Esophagus squamous epithelium (tissue), 5 donors: ENCODE results near the gene SFXN1. TPM values are rescaled to one million over a fixed set of nuclear protein-coding genes. Genes with fewer than 3 reads are reported as not detected.

ENCODE experiments used
- DNase-seq: peaks from one replicate; lab custom pipeline; 2025; lab: John Stamatoyannopoulos, UW
- H3K27ac ChIP-seq, 4 donors: fragments of 200-600 bp; sonication (generic); one replicate each; pipeline ENCODE4 v1.5.1; 2016 to 2019; ENCODE audit warnings: mild to moderate bottlenecking in 1 of 4
- H3K27me3 ChIP-seq, 4 donors: fragments of 200-600 bp; sonication (generic); 1 replicate in 3 of 4; 2 replicates in 1 of 4; pipeline versions ENCODE4 v1.5.1 to v1.6.0; 2017 to 2021; ENCODE audit warnings: antibody characterized with exemption in 1 of 4
- H3K36me3 ChIP-seq, 3 donors: fragments of 200-600 bp; sonication (generic); one replicate each; pipeline ENCODE4 v1.5.1; 2016 to 2019
- H3K4me1 ChIP-seq, 3 donors: fragments of 200-600 bp; sonication (generic); one replicate each; pipeline ENCODE4 v1.5.1; 2017 to 2019
- H3K4me3 ChIP-seq, 4 donors: fragments of 200-600 bp; sonication (generic); 1 replicate in 3 of 4; 2 replicates in 1 of 4; pipeline ENCODE4 v1.5.1; 2016 to 2019; ENCODE audit warnings: mild to moderate bottlenecking in 2 of 4, moderate library complexity in 1 of 4
- H3K9me3 ChIP-seq, 3 donors: fragments of 200-600 bp; sonication (generic); one replicate each; pipeline ENCODE4 v1.5.1; 2016 to 2019
- POLR2A ChIP-seq, 4 donors: fragments of 450-650 bp; IDR thresholded peaks; one replicate each; pipeline ENCODE4 v1.6.1; 2017; ENCODE audit warnings: antibody characterized with exemption in 4 of 4, mild to moderate bottlenecking in 4 of 4, moderate library complexity in 3 of 4
- WGBS, 2 donors: methylation state at CpG; one replicate each; pipeline ENCODE4 v1.1.5; 2018; 5-methylcytosine and 5-hydroxymethylcytosine counted together
- intact Hi-C: fragments of 100-400 bp; cut with DNase I; formaldehyde crosslinking; loops from one replicate; pipeline ENCODE4 v1.15.0; 2022
- total RNA-seq, 4 donors: library from RNA; depleted of rRNA; stranded (reverse); fragments of >200 nt; gene quantifications; one replicate each; pipeline ENCODE4 v1.1.0, GENCODE V29; 2016
- TF ChIP-seq, protein P1 (sequence below), 6 experiments: fragments of 450-650 bp in 4 of 6; fragments of 200-600 bp in 2 of 6; sonication (generic) in 2 of 6; IDR thresholded peaks; one replicate each; pipeline ENCODE4 v1.5.1; 2016 to 2019; ENCODE audit warnings: antibody characterized with exemption in 6 of 6, mild to moderate bottlenecking in 4 of 6, moderate library complexity in 4 of 6
- donor health status: DM: yes; HTN: yes; CAD: no.

SFXN1 gene
- total RNA-seq, 4 donors from 2014 or later = 39.6 to 81.7 (median 51.9) TPM

- TF ChIP-seq POLR2A (IDR thresholded peaks at IDR 0.05) = no peak
- H3K36me3 ChIP-seq = no peaks in the 10 kb centered on the region
- H3K9me3 ChIP-seq = no peaks in the 10 kb centered on the region
- H3K4me3 ChIP-seq = no peak overlapping the region
- peaks cover 0 to 78% (median 0%) of the 10 kb centered on the region in 4 donors for H3K27me3 ChIP-seq
- H3K4me1 ChIP-seq = no peaks in the 10 kb centered on the region
- H3K27ac ChIP-seq = no peak overlapping the region
- intact Hi-C loops = no loop called here
- WGBS, 2 donors = 73 to 76% methylated on average over 4 of the region's 4 CpGs
- DNase-seq = no peak
Measured at GRCh38 chr5:175550055-175550805, 71.9 kb downstream of the SFXN1 start.

DNA sequence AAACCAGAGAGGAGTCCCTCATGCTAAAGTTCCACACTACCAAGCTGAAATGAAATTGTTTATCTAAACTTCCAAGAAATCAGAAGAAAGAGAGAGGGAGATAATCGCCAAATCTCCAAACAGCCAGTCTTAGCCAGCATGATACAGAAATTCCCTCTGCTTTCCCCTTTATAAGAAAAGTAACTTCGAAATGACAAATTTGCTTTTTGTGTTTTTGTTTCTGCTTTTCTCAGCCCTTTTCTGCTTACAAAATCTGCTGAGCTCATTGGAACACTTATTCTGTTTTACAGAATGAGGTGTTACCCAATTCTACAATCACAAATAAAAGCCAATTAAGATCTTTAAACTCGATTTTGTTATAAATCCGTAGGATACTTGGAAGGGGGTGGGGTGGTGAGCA, 72.9 kb downstream of the SFXN1 start:
- no peak overlapping the region for H3K4me3 ChIP-seq
- TF ChIP-seq, protein P1, sequence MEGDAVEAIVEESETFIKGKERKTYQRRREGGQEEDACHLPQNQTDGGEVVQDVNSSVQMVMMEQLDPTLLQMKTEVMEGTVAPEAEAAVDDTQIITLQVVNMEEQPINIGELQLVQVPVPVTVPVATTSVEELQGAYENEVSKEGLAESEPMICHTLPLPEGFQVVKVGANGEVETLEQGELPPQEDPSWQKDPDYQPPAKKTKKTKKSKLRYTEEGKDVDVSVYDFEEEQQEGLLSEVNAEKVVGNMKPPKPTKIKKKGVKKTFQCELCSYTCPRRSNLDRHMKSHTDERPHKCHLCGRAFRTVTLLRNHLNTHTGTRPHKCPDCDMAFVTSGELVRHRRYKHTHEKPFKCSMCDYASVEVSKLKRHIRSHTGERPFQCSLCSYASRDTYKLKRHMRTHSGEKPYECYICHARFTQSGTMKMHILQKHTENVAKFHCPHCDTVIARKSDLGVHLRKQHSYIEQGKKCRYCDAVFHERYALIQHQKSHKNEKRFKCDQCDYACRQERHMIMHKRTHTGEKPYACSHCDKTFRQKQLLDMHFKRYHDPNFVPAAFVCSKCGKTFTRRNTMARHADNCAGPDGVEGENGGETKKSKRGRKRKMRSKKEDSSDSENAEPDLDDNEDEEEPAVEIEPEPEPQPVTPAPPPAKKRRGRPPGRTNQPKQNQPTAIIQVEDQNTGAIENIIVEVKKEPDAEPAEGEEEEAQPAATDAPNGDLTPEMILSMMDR (IDR thresholded peaks at IDR 0.05) = no peak
- TF ChIP-seq POLR2A (IDR thresholded peaks at IDR 0.05) = no peak
- no peaks in the 10 kb centered on the region for H3K4me1 ChIP-seq
- 58 to 71% methylated on average over 4 of the region's 4 CpGs for WGBS, 2 donors
- intact Hi-C loops = no loop called here
- DNase-seq = no peak
- H3K27ac ChIP-seq = no peak overlapping the region
- peaks cover 0 to 73% (median 0%) of the 10 kb centered on the region in 4 donors for H3K27me3 ChIP-seq
- H3K9me3 ChIP-seq = no peaks in the 10 kb centered on the region
- no peaks in the 10 kb centered on the region for H3K36me3 ChIP-seq

GRCh38 chr5:175554296-175554695, 75.9 kb downstream of the SFXN1 start:
- no peaks in the 10 kb centered on the region for H3K36me3 ChIP-seq
- no peaks in the 10 kb centered on the region for H3K9me3 ChIP-seq
- TF ChIP-seq, protein P1 (IDR thresholded peaks at IDR 0.05) = no peak
- no peak for TF ChIP-seq POLR2A (IDR thresholded peaks at IDR 0.05)
- peaks cover 0 to 46% (median 0%) of the 10 kb centered on the region in 4 donors for H3K27me3 ChIP-seq
- H3K4me1 ChIP-seq = no peaks in the 10 kb centered on the region
- no peak for DNase-seq
- WGBS, 2 donors = 76 to 77% methylated on average over 8 of the region's 8 CpGs
- no peak overlapping the region for H3K4me3 ChIP-seq
- intact Hi-C loops = no loop called here
- H3K27ac ChIP-seq = no peak overlapping the region

GRCh38 chr5:175555168-175555785, 76.9 kb downstream of the SFXN1 start:
- Histone ChIP-seq H3K4me1 (no peaks in the 10 kb centered on the region), H3K36me3 (no peaks in the 10 kb centered on the region), H3K27ac (no peak overlapping the region), H3K27me3 (peaks cover 0 to 36% (median 0%) of the 10 kb centered on the region in 4 donors), H3K9me3 (no peaks in the 10 kb centered on the region), H3K4me3 (no peak overlapping the region)
- WGBS, 2 donors = 74 to 77% methylated on average over 9 to 11 of the region's 12 CpGs
- no peak for DNase-seq
- no peak for TF ChIP-seq POLR2A (IDR thresholded peaks at IDR 0.05)
- TF ChIP-seq, protein P1 (IDR thresholded peaks at IDR 0.05) = no peak
- intact Hi-C loops = no loop called here

- no peak for DNase-seq
- no peak overlapping the region for H3K4me3 ChIP-seq
- H3K27ac ChIP-seq = no peak overlapping the region
- no peak for TF ChIP-seq POLR2A (IDR thresholded peaks at IDR 0.05)
- TF ChIP-seq, protein P1 (IDR thresholded peaks at IDR 0.05) = no peak
- intact Hi-C loops = no loop called here
- 49 to 85% methylated on average over 3 to 4 of the region's 4 CpGs for WGBS, 2 donors
- H3K36me3 ChIP-seq = no peaks in the 10 kb centered on the region
- no peaks in the 10 kb centered on the region for H3K9me3 ChIP-seq
- H3K27me3 ChIP-seq = peaks cover 0 to 38% (median 0%) of the 10 kb centered on the region in 4 donors
- no peaks in the 10 kb centered on the region for H3K4me1 ChIP-seq
Measured at GRCh38 chr5:175556794-175557193, 78.4 kb downstream of the SFXN1 start.
